ENCODE results near the gene ARG2.

DNA sequence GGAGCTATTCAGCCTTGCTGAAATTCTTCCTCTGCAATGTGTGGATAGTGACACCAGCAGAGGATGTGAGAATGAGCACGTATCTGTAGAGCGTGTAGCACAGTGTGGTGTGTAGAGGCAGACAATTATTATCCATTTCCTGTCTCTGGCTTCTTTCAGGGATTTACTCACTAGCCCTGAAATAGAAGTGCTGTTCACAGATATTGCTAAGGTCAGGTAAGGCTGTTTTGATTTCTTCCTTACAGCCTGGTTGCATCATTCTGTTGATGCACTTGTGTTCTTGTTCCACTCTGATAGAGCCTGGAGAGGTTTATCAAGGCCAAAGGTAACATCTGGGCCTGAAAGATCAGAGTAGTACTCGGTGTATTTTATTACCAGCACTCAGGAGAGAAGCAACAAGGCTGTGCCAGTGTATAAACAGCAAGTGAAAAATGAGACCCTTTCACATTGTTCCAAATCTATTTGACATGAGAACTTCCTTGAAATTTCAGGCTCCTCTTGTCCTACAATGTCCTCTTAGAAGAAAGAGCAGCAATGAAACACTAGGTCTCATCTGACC, 16.7 kb downstream of the ARG2 start:
- TF ChIP-seq, protein P1, sequence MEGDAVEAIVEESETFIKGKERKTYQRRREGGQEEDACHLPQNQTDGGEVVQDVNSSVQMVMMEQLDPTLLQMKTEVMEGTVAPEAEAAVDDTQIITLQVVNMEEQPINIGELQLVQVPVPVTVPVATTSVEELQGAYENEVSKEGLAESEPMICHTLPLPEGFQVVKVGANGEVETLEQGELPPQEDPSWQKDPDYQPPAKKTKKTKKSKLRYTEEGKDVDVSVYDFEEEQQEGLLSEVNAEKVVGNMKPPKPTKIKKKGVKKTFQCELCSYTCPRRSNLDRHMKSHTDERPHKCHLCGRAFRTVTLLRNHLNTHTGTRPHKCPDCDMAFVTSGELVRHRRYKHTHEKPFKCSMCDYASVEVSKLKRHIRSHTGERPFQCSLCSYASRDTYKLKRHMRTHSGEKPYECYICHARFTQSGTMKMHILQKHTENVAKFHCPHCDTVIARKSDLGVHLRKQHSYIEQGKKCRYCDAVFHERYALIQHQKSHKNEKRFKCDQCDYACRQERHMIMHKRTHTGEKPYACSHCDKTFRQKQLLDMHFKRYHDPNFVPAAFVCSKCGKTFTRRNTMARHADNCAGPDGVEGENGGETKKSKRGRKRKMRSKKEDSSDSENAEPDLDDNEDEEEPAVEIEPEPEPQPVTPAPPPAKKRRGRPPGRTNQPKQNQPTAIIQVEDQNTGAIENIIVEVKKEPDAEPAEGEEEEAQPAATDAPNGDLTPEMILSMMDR (IDR thresholded peaks at IDR 0.05; ENCODE audit: poor library complexity): no peak
- no peak for TF ChIP-seq EZH2 (IDR thresholded peaks at IDR 0.05; ENCODE audit: borderline replicate concordance)
